ENCODE data around the gene VKORC1. TPM values are rescaled to one million over a fixed set of nuclear protein-coding genes. Genes with fewer than 3 reads are reported as not detected.

Gene VKORC1
- total RNA-seq, 1 donor from 2014 or later: 32.6 TPM

GRCh38 chr16:31113121-31114120 lies 18.8 kb upstream of the VKORC1 start:
- H3K27me3 ChIP-seq (ENCODE audit: control insufficient read depth, insufficient read depth, low read length): no peaks in the 10 kb centered on the region
- TF ChIP-seq CTCF (IDR thresholded peaks at IDR 0.05; ENCODE audit: insufficient read depth, low read length, severe bottlenecking): no peak
- FAIRE-seq: no peak
- peaks cover 16% of the 10 kb centered on the region for H3K36me3 ChIP-seq (ENCODE audit: control insufficient read depth, insufficient read depth, low read length)
- no peak for DNase-seq (ENCODE audit: low read depth)
- no peak overlapping the region for H3K4me3 ChIP-seq (ENCODE audit: low read depth, low read length)

GRCh38 chr16:31112711-31113110 lies 18.1 kb upstream of the VKORC1 start:
- FAIRE-seq (no peak), DNase-seq (ENCODE audit: low read depth) (no peak)
- Histone ChIP-seq H3K27me3 (ENCODE audit: control insufficient read depth, insufficient read depth, low read length) (no peaks in the 10 kb centered on the region), H3K36me3 (ENCODE audit: control insufficient read depth, insufficient read depth, low read length) (peaks cover 16% of the 10 kb centered on the region), H3K4me3 (ENCODE audit: low read depth, low read length) (no peak overlapping the region)
- TF ChIP-seq CTCF (IDR thresholded peaks at IDR 0.05; ENCODE audit: insufficient read depth, low read length, severe bottlenecking): no peak

GRCh38 chr16:31111881-31112466 lies 17.4 kb upstream of the VKORC1 start:
- no peak for FAIRE-seq
- Histone ChIP-seq H3K4me3 (ENCODE audit: low read depth, low read length) (no peak overlapping the region), H3K27me3 (ENCODE audit: control insufficient read depth, insufficient read depth, low read length) (no peaks in the 10 kb centered on the region), H3K36me3 (ENCODE audit: control insufficient read depth, insufficient read depth, low read length) (peaks cover 16% of the 10 kb centered on the region)
- DNase-seq (ENCODE audit: low read depth): no peak
- TF ChIP-seq CTCF (IDR thresholded peaks at IDR 0.05; ENCODE audit: insufficient read depth, low read length, severe bottlenecking): no peak

GRCh38 chr16:31110106-31111034 lies 15.8 kb upstream of the VKORC1 start:
- FAIRE-seq: no peak
- no peak for DNase-seq (ENCODE audit: low read depth)
- no peaks in the 10 kb centered on the region for H3K27me3 ChIP-seq (ENCODE audit: control insufficient read depth, insufficient read depth, low read length)
- no peak overlapping the region for H3K4me3 ChIP-seq (ENCODE audit: low read depth, low read length)
- peaks cover 16% of the 10 kb centered on the region for H3K36me3 ChIP-seq (ENCODE audit: control insufficient read depth, insufficient read depth, low read length)
- TF ChIP-seq CTCF (IDR thresholded peaks at IDR 0.05; ENCODE audit: insufficient read depth, low read length, severe bottlenecking): no peak

GRCh38 chr16:31109622-31110021 lies 15.0 kb upstream of the VKORC1 start:
- no peak for TF ChIP-seq CTCF (IDR thresholded peaks at IDR 0.05; ENCODE audit: insufficient read depth, low read length, severe bottlenecking)
- Histone ChIP-seq H3K27me3 (ENCODE audit: control insufficient read depth, insufficient read depth, low read length) (no peaks in the 10 kb centered on the region), H3K36me3 (ENCODE audit: control insufficient read depth, insufficient read depth, low read length) (peaks cover 16% of the 10 kb centered on the region), H3K4me3 (ENCODE audit: low read depth, low read length) (no peak overlapping the region)
- FAIRE-seq (no peak), DNase-seq (ENCODE audit: low read depth) (no peak)
